Measurements from ENCODE around the gene ATF6B.
"Not testable (repeated sequence)": the region's sequence is repeated elsewhere in the genome, so short reads cannot be mapped to it uniquely, and the experiment has no call there.

Gene ATF6B

DNA sequence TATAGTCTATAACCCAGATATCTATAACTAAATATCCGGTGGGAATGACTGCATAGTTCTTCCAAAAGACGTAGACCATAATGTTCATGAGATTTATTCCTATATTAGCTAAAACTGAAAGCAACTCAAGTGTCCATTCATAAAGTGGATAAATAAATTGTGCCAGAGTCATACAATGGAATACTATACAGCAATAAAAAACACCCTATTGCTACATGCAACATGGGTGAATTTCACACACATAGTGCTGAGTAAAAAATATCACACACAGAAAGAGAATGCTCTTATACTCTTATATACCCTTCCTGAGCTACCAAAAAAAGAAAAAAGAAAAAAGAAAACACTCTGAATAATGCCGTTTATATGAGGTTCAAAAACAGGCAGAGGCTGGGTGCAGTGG lies 25.8 kb downstream of the ATF6B start:
- DNase-seq = no peak

DNA sequence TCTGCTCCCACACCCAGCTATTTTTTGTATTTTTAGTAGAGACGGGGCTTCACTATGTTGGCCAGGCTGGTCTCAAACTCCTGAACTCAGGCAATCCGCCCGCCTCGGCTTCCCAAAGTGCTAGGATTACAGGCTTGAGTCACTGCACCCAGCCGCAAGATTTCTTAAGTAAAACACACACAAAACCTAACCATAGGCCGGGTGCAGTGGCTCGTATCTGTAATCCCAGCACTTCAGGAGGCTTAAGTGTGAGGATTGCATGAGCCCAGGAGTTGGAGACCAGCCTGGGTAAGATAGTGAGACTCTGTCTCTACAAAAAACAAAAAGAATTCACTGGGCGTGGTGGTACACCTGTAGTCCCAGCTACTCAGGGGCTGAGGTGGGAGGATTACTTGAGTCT lies 27.8 kb downstream of the ATF6B start:
- not testable (repeated sequence) for DNase-seq

DNA sequence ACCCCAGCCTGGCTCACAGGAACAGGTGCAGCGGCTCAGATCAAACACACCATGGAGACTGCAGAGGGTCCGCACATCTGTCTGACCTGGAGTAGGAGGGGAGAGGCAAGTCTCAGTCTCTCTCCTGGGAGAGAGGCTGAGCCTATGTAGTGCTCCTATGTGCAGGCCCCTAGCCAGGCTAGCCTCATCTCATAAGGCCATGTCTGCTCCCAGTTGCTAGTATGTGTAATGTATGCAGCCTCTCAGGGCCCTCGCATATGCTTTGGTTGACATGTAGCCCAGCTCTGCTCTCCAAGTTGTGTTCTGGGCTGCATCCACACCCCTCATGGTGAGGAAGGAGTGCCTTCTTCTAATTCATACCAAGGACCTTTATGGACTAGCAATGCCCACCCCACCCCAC lies 30.7 kb downstream of the ATF6B start:
- DNase-seq = no peak

DNA sequence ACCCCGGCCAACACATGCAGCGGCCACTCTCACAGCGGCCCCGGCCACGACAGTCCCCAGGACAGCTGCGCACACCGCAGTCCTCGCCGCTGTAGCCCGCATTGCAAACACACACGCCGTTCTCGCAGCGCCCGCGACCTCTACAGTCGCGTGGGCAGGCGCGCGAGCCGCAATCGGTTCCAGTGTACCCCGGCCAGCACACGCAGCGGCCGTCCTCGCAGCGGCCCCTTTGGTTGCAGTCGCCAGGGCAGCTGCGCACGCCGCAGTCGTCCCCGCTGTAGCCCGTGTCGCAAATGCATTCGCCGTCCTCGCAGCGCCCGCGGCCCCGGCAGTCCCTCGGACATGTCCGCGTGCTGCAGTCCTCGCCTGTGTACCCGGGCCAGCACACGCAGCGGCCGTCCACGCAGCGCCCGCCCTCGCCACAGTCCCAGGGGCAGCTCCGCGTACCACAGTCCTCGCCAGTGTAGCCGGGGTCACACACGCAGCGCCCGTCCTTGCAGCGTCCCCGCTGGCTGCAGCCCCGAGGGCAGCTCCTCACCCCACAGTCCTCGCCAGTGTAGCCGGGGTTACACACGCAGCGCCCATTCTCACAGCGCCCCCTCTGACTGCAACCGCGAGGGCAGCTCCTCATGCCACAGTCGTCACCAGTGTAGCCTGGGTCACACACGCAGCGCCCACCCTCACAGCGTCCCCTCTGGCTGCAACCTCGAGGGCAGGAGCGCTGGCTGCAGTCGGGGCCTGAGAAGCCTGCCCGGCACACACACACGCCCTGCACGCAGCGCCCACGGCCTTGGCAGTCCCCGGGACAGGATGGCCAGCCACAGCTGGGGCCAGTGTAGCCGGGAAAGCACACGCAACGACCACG lies 31.4 kb downstream of the ATF6B start:
- DNase-seq = no peak

DNA sequence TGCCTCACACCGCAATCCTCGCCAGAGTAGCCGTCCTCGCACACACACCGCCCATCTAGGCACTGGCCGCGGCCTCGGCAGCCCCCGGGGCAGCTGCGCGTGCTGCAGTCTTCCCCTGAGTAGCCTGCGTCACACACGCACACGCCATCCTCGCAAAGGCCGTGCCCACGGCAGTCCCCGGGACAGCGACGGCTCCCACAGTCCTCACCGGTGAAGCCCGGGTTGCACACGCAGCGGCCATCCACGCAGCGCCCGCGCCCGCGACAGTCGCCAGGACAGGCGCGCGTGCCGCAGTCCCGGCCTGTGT lies 32.0 kb downstream of the ATF6B start:
- no peak for DNase-seq

DNA sequence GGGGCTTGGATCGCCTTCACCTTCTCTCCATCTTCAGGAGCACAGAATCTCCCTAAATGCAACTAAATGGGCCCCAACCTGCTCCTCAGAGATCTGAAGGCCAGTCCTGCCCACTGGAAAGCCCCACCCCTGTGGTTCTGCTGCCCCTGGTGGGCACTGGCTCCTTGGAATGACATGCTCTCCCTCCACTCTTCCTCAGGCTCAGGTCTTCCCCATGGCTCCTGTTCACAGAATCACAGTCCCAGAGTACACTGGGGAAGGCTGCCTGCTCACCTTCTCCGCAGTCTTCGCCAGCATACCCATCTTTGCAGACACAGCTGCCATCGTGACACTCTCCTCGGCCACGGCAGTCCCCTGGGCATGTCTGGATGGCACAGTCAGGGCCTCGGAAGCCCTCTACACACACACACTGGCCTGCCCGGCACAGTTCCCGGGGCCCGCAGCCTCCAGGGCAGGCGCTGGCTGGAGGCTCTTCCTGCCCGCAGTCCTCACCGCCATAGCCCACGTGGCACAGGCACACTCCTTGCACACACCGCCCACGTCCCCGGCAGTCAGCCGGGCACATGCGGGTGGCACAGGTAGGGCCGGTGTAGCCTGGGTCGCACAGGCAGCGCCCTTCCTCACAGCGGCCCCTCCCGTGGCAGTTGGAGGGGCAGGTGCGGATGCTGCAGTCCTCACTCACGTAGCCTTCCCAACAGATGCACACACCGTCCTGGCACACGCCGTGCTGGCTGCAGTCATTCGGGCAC lies 32.5 kb downstream of the ATF6B start:
- DNase-seq = no peak

DNA sequence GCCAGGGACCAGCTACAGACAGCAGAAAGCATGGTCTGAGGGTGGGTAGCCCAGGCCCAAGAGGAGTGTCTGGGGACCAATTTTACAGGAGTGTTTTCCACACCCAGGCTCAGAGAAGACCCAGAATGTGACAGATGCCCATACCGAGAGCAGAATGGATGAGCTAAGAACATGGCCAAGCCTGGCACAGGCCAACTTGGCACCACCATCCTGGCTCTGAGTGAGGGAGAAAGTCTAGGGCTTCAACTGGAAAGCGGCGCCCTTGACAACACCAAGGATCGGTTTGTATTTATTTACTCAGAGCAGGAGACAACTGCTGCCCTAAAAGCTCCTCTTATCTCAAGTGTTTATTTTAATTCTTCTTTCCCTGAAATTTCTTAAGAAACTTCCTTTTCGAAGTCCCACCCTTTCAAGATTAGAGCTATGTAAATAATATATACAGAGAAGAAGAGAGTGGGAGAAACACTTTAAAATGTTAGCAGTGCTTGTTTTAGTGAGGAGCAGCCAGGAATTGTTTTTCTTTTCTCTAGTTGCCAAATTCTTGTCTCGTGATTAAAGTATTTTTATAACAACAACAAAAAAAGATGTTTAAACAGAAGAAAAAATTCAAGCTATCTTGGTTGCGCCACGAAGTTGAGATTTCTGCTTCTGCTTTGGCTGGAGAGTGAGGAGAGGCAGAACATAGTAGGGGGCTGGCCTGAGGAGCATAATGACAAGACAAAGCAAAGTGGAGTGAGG lies 35.1 kb downstream of the ATF6B start:
- DNase-seq = no peak

DNA sequence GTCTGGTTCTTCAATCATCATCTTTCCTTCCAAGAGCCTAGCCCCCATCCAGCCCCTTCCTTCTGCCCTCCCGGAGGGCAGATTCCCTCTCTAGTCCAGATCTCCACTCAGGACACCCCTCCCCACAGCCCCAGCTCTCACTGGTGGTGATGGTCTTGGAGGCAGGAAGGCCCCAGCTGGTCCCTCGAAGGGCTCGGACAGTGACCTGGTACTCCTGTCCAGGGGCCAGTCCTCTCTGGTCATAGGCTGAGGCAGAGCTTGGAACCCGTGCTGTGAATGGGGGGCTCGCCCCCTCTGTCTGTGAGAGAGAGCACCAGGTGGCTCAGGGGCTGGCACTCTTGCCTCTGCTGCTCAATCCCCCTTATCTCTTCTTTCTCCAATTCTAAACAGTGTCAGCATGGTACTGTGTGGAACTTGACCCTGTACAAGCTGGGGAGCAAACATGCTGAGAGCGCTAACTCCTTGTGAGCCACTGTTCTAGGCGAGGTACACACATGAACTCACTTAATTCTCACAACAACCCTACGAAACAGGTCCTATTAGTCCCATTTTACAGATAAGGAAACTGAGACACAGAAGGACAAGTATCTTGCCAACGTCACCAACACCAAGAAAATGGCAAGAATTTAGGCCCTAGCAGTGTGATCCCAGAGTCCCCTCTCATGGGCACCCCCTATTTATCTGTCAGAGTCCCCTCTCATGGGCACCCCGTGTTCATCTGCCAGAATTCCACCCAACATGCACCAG lies 38.8 kb downstream of the ATF6B start:
- DNase-seq = no peak

DNA sequence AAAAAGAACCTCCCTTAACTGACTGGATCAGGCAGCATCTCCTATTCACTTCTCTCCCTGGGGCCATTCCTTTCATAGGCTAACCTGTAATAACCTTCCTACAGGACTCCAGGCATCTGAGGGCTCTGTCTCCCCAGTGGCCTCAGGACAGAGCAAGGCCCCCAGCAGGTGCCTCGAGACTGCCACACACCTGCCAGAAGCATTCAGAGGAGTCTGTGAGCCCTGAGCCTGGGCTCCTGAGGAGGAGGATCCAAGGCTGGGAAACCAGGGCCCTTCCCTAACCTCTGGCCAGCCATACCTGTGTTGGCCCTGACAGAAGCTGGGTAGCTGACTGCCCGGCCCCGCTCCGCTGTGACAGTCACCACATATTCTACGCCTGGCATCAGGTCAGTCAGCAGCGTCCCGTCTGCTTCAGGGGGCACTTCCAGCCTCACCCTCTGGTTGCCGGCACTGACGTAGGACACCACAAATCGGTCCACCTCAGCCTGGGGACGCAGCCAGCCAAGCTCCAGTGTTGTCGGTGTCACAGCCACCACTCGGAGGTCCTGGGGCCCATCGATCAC lies 39.5 kb downstream of the ATF6B start:
- DNase-seq = no peak

DNA sequence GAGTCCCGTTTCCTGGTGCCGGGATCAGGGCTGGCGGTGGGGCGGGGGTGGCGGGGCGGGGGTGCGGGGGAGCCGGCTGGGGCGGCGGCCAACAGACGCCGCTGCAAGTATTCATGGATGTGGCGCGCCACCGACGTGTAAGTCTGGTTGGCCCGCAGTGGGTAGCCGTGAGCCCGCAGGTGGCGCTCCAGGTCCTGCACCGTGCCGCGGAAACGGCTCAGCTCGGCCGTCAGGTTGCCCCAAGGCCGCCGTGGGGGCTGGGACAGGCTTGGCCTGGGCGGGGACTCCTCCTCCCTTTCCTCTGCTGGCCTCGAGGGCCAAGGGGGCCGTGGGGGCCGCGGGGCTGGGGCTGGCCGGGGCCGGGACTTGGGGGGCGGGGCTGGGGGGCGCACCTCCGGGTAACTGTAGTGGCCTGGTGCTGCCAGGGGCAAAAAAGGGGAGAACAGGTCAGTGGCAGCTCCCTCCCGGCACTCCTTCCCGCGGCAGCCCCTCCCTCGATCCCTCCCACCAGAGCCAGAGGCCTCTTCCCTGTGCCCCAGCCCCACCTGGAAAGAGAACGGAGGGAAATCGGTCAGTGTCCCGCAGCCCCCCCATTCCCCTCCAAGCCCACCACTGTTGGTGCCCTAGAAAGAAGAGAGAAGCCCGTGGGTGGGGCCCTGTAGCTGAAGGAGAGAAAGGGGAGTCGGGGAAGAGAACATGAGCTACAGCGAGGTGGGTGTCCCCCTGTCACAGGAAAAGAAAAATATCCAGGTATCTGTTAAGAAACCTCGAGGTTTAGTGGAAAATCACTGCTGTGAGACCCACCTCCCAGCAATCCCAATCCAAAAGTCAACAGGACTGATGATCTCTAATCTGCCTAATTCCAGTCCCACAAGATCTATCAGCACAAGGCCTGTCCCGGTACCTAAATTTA lies 40.2 kb downstream of the ATF6B start:
- peak; percentile 70 for DNase-seq

DNA sequence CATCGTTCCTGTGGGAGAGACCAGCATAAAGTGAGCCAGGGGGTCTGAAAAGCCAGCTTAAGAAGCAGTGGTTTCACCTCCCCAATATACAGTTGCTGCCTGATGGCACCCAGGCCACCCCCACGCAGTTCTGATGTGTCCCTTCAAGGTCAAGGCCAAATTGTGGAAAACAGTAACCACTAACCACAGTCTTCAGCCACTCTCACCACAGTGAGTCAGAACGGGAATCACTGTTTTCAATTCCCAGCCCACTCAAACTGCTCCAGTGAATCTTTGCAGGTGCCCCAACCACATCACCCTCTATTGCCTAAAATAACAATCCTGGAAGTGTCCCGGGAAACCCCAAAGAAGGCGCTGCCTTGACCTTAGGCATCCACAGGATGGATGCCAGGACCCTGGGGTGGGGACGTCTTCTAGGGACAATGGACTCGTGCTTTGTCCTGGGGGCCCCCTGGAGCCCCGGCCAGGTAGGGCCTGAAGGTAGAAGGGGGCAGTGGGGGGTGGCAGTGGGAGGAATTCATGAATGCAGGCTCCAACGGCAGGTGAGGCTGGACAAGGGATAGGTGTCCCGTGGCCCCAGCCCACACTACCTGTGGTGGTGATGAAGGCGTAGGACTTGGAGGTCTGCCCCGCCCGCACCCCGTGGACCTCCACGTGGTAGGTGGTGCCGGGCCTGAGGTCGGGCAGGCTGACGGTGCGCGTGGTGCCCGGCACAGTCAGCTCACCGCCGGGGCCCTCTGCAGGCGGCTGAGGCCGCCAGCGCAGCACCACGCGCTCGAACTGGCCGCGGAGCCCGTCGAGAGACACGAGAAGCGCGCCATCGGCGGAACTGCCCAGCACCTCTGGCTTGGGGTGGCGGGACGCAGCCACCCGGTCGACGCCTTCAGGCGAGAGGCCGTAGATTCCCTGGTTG lies 41.1 kb downstream of the ATF6B start:
- no peak for DNase-seq

DNA sequence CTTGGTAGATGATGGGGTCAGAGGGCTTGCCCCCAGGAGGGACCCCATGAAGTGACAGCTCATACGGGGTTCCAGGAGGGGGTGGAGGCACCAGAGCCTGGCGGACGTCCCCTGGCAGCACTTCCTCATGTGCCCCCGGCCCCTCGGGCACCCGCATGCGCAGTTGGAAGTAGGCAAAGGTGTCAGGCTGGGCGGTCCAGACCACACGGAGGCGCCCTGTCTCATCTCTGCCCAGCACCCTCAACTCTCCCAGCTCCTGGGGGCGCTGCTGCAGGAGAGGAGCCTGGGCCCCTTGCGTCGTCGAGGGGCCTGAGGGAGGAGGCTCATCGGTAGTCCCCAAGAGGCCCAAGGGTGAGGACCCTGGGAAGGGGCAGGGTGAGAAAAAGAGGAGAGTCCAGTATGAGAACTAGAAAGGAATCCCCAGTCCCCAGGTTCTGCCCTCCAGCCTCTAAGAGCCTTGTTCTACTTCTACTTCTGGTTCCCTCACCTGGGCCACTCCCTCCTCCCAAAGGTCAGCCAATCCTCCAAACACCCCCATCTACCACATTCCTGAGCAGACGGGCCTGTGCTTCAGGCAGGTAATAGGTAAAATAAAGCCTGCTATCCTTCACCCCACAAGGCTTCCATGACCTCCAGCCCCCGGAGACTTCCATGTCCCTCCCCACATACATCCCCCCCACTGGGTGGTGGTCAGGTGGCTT lies 42.1 kb downstream of the ATF6B start:
- DNase-seq = no peak

DNA sequence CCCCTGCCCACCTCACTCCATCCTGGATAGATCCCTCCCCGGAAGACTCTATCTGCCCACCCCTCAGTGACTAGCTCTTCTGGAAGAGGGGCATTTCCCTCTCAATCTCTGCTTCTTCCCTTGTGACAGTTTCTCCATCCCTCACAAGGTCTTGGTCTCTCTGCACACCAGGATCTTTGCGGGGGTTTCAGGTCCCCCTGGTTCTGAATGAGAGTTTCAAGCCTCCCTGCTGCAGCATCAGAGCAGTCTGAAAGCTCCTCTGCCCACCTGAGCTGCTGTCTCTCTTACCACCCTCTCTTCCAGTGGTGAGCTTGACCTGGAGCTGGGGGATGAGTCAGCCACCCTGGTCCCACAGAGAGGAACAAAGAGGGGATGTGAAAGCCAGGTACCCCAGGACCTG lies 43.3 kb downstream of the ATF6B start:
- DNase-seq = no peak

DNA sequence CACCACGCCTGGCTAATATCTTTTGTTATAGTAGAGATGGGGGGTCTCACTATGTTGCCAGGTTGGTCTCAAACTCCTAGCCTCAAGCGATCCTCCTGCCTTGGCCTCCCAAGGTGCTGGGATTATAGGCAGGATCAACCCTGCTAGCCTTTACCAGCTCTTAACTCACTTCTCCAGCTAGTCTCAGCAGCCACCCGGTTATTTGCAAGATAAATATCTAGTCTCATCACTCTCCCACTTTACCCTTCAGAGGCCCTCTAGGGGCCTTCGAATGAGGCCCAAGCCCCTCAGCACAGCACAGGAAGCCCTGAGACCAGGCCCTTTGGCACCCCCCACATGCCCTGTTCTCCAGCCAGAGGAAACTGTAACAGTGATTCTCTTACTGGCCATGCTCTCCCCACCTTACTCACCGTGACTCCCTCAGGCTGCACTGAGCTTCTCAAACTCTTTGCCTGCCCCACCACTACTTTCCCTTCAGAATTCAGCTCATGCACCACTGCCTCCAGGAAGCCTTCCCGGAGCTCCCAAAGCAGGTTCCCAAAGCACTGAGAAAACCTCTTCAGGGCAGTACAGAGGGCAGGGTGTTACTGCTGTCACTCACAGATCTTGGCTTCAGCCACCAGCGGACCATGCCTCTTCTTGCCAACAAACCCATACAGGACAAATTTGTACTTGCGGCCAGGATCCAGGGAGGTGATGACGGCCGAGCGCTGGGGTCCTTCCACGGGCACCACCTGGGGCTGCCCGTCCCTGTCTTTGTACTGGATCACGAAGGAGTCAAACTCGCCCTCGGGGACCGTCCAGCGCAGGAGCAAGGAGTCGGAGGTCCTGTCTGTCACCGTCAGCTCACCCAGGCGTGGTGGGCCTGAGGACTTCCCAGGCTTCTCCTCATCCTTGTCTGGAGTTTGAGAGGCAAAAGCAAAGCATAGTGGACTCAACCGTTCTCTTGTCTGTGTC lies 44.0 kb downstream of the ATF6B start:
- DNase-seq = no peak

DNA sequence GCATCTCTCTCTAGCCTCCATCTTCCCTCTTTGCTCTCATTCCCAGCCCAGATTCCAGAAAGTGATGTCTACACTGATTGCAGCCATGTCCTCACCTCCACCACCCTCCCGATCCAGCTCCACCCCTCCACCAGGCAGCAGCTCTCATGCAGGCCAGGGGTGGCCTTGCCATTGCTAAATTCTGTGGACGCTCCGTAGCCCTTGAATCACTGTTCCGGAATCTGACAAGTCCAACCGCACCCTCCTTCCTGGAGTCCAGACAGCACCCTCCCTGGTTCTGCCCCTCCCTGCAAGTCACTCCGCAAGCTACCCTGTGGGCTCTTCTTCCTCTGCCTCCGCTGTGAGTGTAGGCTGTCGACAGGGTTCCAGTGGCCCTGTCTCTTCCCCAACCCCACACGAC lies 45.1 kb downstream of the ATF6B start:
- DNase-seq = no peak

DNA sequence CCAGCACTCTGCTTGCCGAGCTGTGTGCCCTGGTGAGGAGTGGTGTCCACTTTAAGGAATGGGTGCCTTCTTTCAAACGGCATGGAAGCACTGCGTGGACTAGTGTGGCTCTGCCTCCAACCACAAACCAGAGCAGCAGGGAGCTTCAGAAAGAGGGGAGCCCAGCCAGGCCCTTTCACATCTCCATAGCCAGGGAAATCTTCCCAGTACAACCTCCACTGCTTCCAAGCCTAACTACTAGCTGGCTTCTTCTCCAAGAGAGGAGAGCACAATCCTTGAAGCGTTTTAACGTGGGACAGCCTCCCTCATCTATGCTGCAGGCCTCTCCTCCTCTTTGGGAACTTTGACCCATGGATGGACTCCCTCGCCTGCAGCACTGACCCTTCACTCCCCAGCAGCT lies 45.6 kb downstream of the ATF6B start:
- no peak for DNase-seq

DNA sequence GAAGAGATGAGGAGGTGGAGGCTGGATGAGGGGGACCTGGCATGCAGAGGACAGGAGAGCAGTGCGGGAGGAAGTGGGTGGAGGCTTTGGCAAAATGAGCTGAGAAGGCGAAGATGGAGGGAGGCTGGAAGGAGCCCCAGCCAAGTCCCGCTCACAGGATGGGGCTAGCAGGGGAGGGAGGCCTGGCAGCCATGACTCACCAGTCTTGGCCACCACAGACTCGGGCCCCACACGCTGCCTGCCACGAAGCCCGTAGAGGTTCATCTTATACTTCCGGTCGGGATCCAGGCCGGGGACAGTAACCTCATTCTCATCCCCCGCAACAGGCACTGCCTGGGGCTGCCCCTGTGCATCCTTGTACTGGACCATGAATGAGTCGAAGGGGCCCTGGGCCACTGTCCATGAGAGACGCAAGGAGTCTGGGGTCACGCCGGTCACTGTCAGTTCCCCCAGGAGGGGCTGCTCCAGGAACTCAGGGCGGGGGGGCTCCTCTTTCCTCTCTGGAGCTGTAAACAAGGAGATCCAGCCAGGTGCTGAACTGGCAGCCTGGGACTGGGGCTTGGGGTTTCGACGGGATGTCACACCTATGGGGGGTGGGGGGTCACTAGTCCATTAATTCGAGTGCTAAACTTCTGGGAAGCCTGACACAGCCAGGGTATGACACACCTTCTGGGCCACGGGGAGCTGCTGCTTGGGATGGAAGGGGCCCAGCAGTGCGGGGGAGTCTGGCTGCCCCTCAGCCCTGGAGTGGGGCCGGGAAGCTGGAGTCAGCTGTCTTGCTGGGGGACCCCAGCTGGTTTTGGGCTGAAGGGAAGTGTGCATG lies 46.7 kb downstream of the ATF6B start:
- no peak for DNase-seq
